ENCODE data around the gene JARID2. TPM values are rescaled to one million over a fixed set of nuclear protein-coding genes. Genes with fewer than 3 reads are reported as not detected.

JARID2 gene
- total RNA-seq, 1 donor from 2014 or later, result 66.1 TPM

- Mint-ChIP-seq H3K4me3 (ENCODE audit: unreplicated experiment) (no peak overlapping the region), H3K27ac (ENCODE audit: unreplicated experiment) (no peak overlapping the region), H3K4me1 (ENCODE audit: unreplicated experiment) (peaks cover 70% of the 10 kb centered on the region), H3K9me3 (ENCODE audit: unreplicated experiment) (no peaks in the 10 kb centered on the region), H3K36me3 (ENCODE audit: low read depth, unreplicated experiment) (peaks cover 3% of the 10 kb centered on the region), H3K27me3 (ENCODE audit: unreplicated experiment) (peaks cover 5% of the 10 kb centered on the region)
- no peak for TF ChIP-seq CTCF (IDR thresholded peaks at IDR 0.05; ENCODE audit: unreplicated experiment)
- DNase-seq (ENCODE audit: low spot score), result no peak
Observed at GRCh38 chr6:15429141-15430110, 183.6 kb downstream of the JARID2 start.

- DNase-seq (ENCODE audit: low spot score), result no peak
- H3K27ac Mint-ChIP-seq (ENCODE audit: unreplicated experiment), result no peak overlapping the region
- H3K27me3 Mint-ChIP-seq (ENCODE audit: unreplicated experiment), result peaks cover 5% of the 10 kb centered on the region
- peaks cover 75% of the 10 kb centered on the region for H3K4me1 Mint-ChIP-seq (ENCODE audit: unreplicated experiment)
- no peaks in the 10 kb centered on the region for H3K9me3 Mint-ChIP-seq (ENCODE audit: unreplicated experiment)
- no peak overlapping the region for H3K4me3 Mint-ChIP-seq (ENCODE audit: unreplicated experiment)
- TF ChIP-seq CTCF (IDR thresholded peaks at IDR 0.05; ENCODE audit: unreplicated experiment), result no peak
- peaks cover 3% of the 10 kb centered on the region for H3K36me3 Mint-ChIP-seq (ENCODE audit: low read depth, unreplicated experiment)
Observed at GRCh38 chr6:15430186-15430585, 184.3 kb downstream of the JARID2 start.

GRCh38 chr6:15430931-15431405 is 185.1 kb downstream of the JARID2 start:
- H3K36me3 Mint-ChIP-seq (ENCODE audit: low read depth, unreplicated experiment), result peaks cover 4% of the 10 kb centered on the region
- H3K27ac Mint-ChIP-seq (ENCODE audit: unreplicated experiment), result no peak overlapping the region
- no peaks in the 10 kb centered on the region for H3K9me3 Mint-ChIP-seq (ENCODE audit: unreplicated experiment)
- H3K4me3 Mint-ChIP-seq (ENCODE audit: unreplicated experiment), result no peak overlapping the region
- H3K4me1 Mint-ChIP-seq (ENCODE audit: unreplicated experiment), result peaks cover 69% of the 10 kb centered on the region
- TF ChIP-seq CTCF (IDR thresholded peaks at IDR 0.05; ENCODE audit: unreplicated experiment), result no peak
- no peak for DNase-seq (ENCODE audit: low spot score)
- peaks cover 5% of the 10 kb centered on the region for H3K27me3 Mint-ChIP-seq (ENCODE audit: unreplicated experiment)

- no peak for TF ChIP-seq CTCF (IDR thresholded peaks at IDR 0.05; ENCODE audit: unreplicated experiment)
- Mint-ChIP-seq H3K27ac (ENCODE audit: unreplicated experiment) (peak overlapping the region; percentile 74), H3K4me1 (ENCODE audit: unreplicated experiment) (peaks cover 67% of the 10 kb centered on the region), H3K4me3 (ENCODE audit: unreplicated experiment) (no peak overlapping the region), H3K9me3 (ENCODE audit: unreplicated experiment) (no peaks in the 10 kb centered on the region), H3K36me3 (ENCODE audit: low read depth, unreplicated experiment) (peaks cover 13% of the 10 kb centered on the region), H3K27me3 (ENCODE audit: unreplicated experiment) (peaks cover 6% of the 10 kb centered on the region)
- DNase-seq (ENCODE audit: low spot score), result no peak
Observed at GRCh38 chr6:15431762-15432483, 186.1 kb downstream of the JARID2 start.
